ENCODE measurements around the gene ACADL.

- no peak for TF ChIP-seq POLR2A (IDR thresholded peaks at IDR 0.05)
- TF ChIP-seq CTCF (IDR thresholded peaks at IDR 0.05): no peak
Observed at GRCh38 chr2:210250622-210251021, 25.4 kb upstream of the ACADL start.
